ENCODE results near the gene RNF111. TPM values are rescaled to one million over a fixed set of nuclear protein-coding genes. Genes with fewer than 3 reads are reported as not detected.

RNF111 gene
- total and polyA plus RNA-seq, 3 donors from 2014 or later = 23.1 to 32.8 (median 26.8) TPM

Other genes starting within 250 kb of the RNF111 start
- 10 to 100 TPM; 58.7 to 65.5 TPM for gene ADAM10, start 238.0 kb upstream of the RNF111 start, total RNA-seq
- gene ADAM10, start 238.0 kb upstream of the RNF111 start, polyA plus RNA-seq (ENCODE audit: insufficient read depth, low read depth, low replicate concordance) = 46.2 TPM
- gene MINDY2, start 216.4 kb upstream of the RNF111 start, total RNA-seq = 10 to 100 TPM; 15.0 to 15.4 TPM
- 9.9 TPM for gene MINDY2, start 216.4 kb upstream of the RNF111 start, polyA plus RNA-seq (ENCODE audit: insufficient read depth, low read depth, low replicate concordance)
- gene SLTM, start 54.0 kb upstream of the RNF111 start, total RNA-seq = 100 to 1,000 TPM in 1 of 2 donors, 10 to 100 TPM in 1; 92.7 to 116 TPM
- 29.7 TPM for gene SLTM, start 54.0 kb upstream of the RNF111 start, polyA plus RNA-seq (ENCODE audit: insufficient read depth, low read depth, low replicate concordance)
- gene CCNB2, start 117.5 kb downstream of the RNF111 start, total RNA-seq = 10 to 100 TPM; 47.2 to 54.2 TPM
- gene CCNB2, start 117.5 kb downstream of the RNF111 start, polyA plus RNA-seq (ENCODE audit: insufficient read depth, low read depth, low replicate concordance) = 179 TPM
- gene LDHAL6B, start 219.2 kb downstream of the RNF111 start, total RNA-seq = 10 to 100 TPM; 18.6 to 22.6 TPM
- 119 TPM for gene LDHAL6B, start 219.2 kb downstream of the RNF111 start, polyA plus RNA-seq (ENCODE audit: insufficient read depth, low read depth, low replicate concordance)